AG09309 (cell line): ENCODE measurements around the gene LPCAT1.

Source experiments
- DNase-seq: peaks from one replicate; pipeline ENCODE4 v3.0.0-alpha.2; 2010; ENCODE audit warnings: low read depth
- H3K4me3 ChIP-seq: 2 replicates; pipeline ENCODE4 v1.5.1; 2011; ENCODE audit warnings: mild to moderate bottlenecking, low read depth, low read length, moderate library complexity; ENCODE audit not compliant: control insufficient read depth
- CTCF ChIP-seq: IDR thresholded peaks from 2 replicates; pipeline ENCODE4 v1.5.1; 2011; ENCODE audit warnings: mild to moderate bottlenecking, low read depth, low read length, inconsistent platforms; ENCODE audit not compliant: insufficient read depth, control insufficient read depth; ENCODE audit errors: missing control alignments

The LPCAT1 gene

GRCh38 chr5:1485579-1486118 is 38.1 kb downstream of the LPCAT1 start:
- DNase-seq, result no peak
- TF ChIP-seq CTCF, result no peak
- H3K4me3 ChIP-seq, result no peak overlapping the region

GRCh38 chr5:1484730-1485578 is 38.8 kb downstream of the LPCAT1 start:
- DNase-seq, result no peak
- no peak for TF ChIP-seq CTCF
- H3K4me3 ChIP-seq, result no peak overlapping the region

GRCh38 chr5:1483856-1484729 is 39.7 kb downstream of the LPCAT1 start:
- DNase-seq, result no peak
- no peak for TF ChIP-seq CTCF
- H3K4me3 ChIP-seq, result no peak overlapping the region

GRCh38 chr5:1483064-1483463 is 40.7 kb downstream of the LPCAT1 start:
- no peak for TF ChIP-seq CTCF
- H3K4me3 ChIP-seq, result no peak overlapping the region
- no peak for DNase-seq

GRCh38 chr5:1481959-1482331 is 41.8 kb downstream of the LPCAT1 start:
- no peak overlapping the region for H3K4me3 ChIP-seq
- no peak for DNase-seq
- no peak for TF ChIP-seq CTCF

GRCh38 chr5:1481266-1481958 is 42.3 kb downstream of the LPCAT1 start:
- DNase-seq, result no peak
- H3K4me3 ChIP-seq, result no peak overlapping the region
- TF ChIP-seq CTCF, result no peak
